Right atrium auricular region (tissue), 2 donors: ENCODE data around the gene HSD17B1. TPM values are rescaled to one million over a fixed set of nuclear protein-coding genes. Genes with fewer than 3 reads are reported as not detected.

Experiments used
- DNase-seq: peaks from one replicate; pipeline ENCODE4 v3.0.0-alpha.2; 2019; ENCODE audit warnings: low spot score
- H3K27ac ChIP-seq, 2 donors: fragments of 200-600 bp; sonication (generic); 1 replicate in 1 of 2; 2 replicates in 1 of 2; pipeline ENCODE4 v1.5.1; 2016 to 2019
- H3K27me3 ChIP-seq, 2 donors: fragments of 200-600 bp; sonication (generic); one replicate each; pipeline versions ENCODE4 v1.5.1 to v1.6.0; 2017 to 2019
- H3K36me3 ChIP-seq: fragments of 200-600 bp; sonication (generic); one replicate; pipeline ENCODE4 v1.5.1; 2016
- H3K4me1 ChIP-seq, 2 donors: fragments of 200-600 bp; sonication (generic); one replicate each; pipeline versions ENCODE4 v1.5.1 to v1.6.0; 2017 to 2019
- H3K4me3 ChIP-seq, 2 donors: fragments of 200-600 bp; sonication (generic); 1 replicate in 1 of 2; 2 replicates in 1 of 2; pipeline ENCODE4 v1.5.1; 2017 to 2019; ENCODE audit warnings: mild to moderate bottlenecking in 1 of 2, moderate library complexity in 1 of 2
- H3K9me3 ChIP-seq, 2 donors: fragments of 200-600 bp; sonication (generic); one replicate each; pipeline ENCODE4 v1.5.1; 2019
- total RNA-seq, 2 donors: library from RNA; depleted of rRNA; stranded (reverse); fragments of >200 nt; gene quantifications; one replicate each; pipeline ENCODE4 v1.1.0, GENCODE V29; 2016
- TF ChIP-seq, protein P1 (sequence below), 2 donors: fragments of 200-600 bp; sonication (generic); IDR thresholded peaks; one replicate each; pipeline ENCODE4 v1.5.1; 2019; ENCODE audit warnings: antibody characterized with exemption in 2 of 2

Gene HSD17B1
- total RNA-seq, 2 donors from 2014 or later, result 0.39 to 0.78 TPM

DNA sequence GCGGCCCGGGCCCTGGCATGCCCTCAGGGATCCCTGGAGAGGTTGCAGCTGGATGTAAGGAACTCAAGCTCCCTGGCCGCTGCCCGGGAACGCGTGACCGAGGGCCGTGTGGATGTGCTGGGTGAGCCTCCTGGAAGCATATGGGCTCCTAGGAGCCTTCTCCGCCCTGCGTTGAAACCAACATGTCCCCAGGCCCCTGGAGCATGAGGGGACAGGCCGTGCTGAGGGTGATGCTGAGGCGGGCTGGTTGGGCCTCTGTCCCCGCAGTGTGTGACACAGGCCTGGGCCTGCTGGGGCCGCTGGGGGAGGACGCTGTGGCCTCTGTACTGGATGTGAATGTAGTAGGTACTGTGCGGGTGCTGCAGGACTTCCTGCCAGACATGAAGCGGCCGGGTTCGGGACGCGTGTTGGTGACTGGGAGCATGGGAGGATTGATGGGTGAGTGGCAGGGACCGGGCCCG lies 5.7 kb upstream of the HSD17B1 start:
- no peak for DNase-seq
- H3K4me3 ChIP-seq, result no peak overlapping the region
- H3K36me3 ChIP-seq, result peaks cover 8% of the 10 kb centered on the region
- TF ChIP-seq, protein P1, sequence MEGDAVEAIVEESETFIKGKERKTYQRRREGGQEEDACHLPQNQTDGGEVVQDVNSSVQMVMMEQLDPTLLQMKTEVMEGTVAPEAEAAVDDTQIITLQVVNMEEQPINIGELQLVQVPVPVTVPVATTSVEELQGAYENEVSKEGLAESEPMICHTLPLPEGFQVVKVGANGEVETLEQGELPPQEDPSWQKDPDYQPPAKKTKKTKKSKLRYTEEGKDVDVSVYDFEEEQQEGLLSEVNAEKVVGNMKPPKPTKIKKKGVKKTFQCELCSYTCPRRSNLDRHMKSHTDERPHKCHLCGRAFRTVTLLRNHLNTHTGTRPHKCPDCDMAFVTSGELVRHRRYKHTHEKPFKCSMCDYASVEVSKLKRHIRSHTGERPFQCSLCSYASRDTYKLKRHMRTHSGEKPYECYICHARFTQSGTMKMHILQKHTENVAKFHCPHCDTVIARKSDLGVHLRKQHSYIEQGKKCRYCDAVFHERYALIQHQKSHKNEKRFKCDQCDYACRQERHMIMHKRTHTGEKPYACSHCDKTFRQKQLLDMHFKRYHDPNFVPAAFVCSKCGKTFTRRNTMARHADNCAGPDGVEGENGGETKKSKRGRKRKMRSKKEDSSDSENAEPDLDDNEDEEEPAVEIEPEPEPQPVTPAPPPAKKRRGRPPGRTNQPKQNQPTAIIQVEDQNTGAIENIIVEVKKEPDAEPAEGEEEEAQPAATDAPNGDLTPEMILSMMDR (IDR thresholded peaks at IDR 0.05), result no peak
- no peak overlapping the region for H3K27ac ChIP-seq
- peaks cover 0 to 16% of the 10 kb centered on the region in 2 donors for H3K4me1 ChIP-seq
- H3K9me3 ChIP-seq, result no peaks in the 10 kb centered on the region
- H3K27me3 ChIP-seq, result no peaks in the 10 kb centered on the region

- peaks cover 5% of the 10 kb centered on the region for H3K36me3 ChIP-seq
- no peaks in the 10 kb centered on the region for H3K9me3 ChIP-seq
- no peaks in the 10 kb centered on the region for H3K27me3 ChIP-seq
- H3K27ac ChIP-seq, result no peak overlapping the region
- no peak for DNase-seq
- peak overlapping the region in 1 of 2 donors; percentile 40 for H3K4me3 ChIP-seq
- H3K4me1 ChIP-seq, result peaks cover 0 to 16% of the 10 kb centered on the region in 2 donors
- TF ChIP-seq, protein P1 (IDR thresholded peaks at IDR 0.05), result no peak
These were observed 5.0 kb upstream of the HSD17B1 start for GRCh38 chr17:42547698-42548069.

DNA sequence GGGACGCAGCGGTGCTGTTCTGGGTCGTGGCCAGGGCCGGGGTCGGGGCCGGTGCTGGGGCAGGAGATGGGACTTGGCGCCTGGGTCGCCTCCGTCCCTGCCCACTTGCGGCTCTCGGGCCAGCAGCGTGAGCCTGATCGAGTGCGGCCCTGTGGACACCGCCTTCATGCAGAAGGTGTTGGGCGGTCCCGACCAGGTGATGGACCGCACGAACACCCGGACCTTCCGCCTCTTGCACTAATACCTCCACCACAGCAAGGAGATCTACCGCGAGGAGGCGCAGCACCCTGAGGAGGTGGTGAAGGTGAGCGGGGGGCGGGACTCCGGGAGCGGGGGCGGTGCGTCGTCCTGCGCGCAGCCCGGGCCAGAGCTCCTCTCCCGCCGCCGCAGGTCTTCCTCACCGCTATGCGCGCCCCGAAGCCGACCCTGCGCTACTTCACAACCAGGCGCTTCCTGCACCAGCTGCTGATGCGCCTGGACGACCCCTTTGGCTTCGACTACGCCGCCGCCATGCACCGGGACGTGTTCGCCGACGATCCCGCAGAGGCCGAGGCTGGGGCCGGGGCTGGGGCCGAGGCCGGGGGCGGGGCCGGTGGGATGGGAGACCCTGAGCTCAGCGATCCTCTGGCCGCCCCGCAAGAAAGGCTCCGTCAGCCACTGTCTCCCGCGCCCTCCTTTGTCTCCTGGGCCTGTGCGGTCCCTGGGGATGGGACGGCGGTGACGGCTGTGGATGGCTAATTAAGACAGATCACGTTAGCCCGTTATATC lies 4.5 kb upstream of the HSD17B1 start:
- no peak for DNase-seq

DNA sequence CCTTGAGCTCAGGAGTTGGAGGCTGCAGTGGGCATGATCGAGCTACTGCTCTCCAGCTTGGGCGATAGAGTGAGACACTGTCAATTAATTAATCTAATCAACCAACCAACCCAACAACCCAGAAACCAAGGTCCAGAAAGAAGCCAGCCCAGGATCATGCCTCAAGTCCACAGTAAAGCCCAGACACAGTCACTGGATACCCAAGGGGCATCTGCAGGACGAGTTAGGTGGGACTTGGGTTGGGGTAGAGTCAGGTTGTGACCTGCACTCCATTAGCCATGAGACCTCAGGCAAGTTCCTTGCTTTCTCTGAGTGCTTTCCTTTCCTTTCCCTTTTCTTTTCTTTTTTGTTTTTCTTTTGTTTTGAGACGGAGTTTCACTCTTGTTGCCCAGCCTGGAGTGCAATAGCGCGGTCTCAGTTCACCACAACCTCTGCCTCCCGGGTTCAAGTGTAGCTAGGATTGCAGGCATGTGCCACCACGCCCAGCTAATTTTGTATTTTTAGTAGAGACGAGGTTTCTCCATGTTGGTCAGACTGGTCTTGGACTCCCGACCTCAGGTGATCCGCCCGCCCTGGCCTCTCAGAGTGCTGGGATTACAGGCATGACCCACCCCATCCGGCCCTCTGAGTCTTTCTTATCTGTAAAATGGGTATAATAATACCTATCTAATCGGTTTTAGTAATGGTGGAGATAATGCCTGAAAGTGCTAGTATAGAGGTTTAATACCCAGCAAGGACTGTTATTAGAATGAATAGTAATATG lies 3.5 kb upstream of the HSD17B1 start:
- Histone ChIP-seq H3K9me3 (no peaks in the 10 kb centered on the region), H3K4me1 (peaks cover 0 to 27% of the 10 kb centered on the region in 2 donors), H3K27me3 (no peaks in the 10 kb centered on the region), H3K27ac (no peak overlapping the region), H3K4me3 (no peak overlapping the region), H3K36me3 (no peaks in the 10 kb centered on the region)
- TF ChIP-seq, protein P1 (IDR thresholded peaks at IDR 0.05), result no peak
- DNase-seq, result no peak

More for the DNA sequence above, 4.5 kb upstream of the HSD17B1 start:
- Histone ChIP-seq H3K4me1 (peaks cover 0 to 18% of the 10 kb centered on the region in 2 donors), H3K9me3 (no peaks in the 10 kb centered on the region), H3K27ac (no peak overlapping the region), H3K27me3 (no peaks in the 10 kb centered on the region), H3K36me3 (no peaks in the 10 kb centered on the region), H3K4me3 (peak overlapping the region in 1 of 2 donors; percentile 40)
- TF ChIP-seq, protein P1 (IDR thresholded peaks at IDR 0.05), result peak in 1 of 2 donors; percentile 42

GRCh38 chr17:42553161-42553818 lies 567 bp downstream of the HSD17B1 start:
- Histone ChIP-seq H3K9me3 (no peaks in the 10 kb centered on the region), H3K27ac (peak overlapping the region in 1 of 2 donors; percentile 84), H3K36me3 (no peaks in the 10 kb centered on the region), H3K4me3 (peak overlapping the region in 1 of 2 donors; percentile 63), H3K27me3 (no peaks in the 10 kb centered on the region), H3K4me1 (peaks cover 0 to 32% of the 10 kb centered on the region in 2 donors)
- DNase-seq, result no peak
- TF ChIP-seq, protein P1 (IDR thresholded peaks at IDR 0.05), result no peak
